ENCODE data around the gene CZIB.

DNA sequence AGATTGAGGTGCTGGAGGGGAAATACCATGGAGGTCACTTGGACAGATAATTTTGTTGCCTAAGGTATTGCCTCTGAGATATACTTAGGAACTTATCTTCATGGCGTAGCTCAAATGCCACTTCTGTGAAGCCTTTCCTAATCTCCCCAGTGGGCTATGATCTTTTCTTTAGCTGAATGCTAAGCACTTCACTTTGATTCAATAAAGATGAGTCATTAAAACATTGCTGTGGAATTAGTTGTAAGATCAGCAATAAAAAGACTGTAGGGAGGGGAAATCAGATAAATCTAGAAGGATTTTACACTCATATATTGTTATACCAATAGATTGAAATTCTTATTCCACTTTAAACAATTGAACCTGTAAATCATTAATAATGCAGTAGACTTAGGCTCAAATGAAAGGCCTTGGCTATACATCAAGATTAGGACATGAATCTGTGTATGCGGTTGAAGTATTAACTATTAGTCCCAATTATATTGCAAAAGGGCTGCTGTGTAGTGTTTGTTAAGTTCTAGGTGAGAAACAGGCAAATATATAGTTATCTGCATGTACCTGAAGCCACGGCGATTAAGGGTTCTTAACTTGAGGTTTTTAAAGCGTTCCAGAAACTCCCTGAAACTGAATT is 37.1 kb upstream of the CZIB start:
- TF ChIP-seq, protein P1, sequence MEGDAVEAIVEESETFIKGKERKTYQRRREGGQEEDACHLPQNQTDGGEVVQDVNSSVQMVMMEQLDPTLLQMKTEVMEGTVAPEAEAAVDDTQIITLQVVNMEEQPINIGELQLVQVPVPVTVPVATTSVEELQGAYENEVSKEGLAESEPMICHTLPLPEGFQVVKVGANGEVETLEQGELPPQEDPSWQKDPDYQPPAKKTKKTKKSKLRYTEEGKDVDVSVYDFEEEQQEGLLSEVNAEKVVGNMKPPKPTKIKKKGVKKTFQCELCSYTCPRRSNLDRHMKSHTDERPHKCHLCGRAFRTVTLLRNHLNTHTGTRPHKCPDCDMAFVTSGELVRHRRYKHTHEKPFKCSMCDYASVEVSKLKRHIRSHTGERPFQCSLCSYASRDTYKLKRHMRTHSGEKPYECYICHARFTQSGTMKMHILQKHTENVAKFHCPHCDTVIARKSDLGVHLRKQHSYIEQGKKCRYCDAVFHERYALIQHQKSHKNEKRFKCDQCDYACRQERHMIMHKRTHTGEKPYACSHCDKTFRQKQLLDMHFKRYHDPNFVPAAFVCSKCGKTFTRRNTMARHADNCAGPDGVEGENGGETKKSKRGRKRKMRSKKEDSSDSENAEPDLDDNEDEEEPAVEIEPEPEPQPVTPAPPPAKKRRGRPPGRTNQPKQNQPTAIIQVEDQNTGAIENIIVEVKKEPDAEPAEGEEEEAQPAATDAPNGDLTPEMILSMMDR (IDR thresholded peaks at IDR 0.05), result no peak
- no peak for TF ChIP-seq EZH2 (IDR thresholded peaks at IDR 0.05)

Measured in neural progenitor cell (in vitro differentiated cells).